ENCODE measurements around the gene MYO16.

Gene MYO16

DNA sequence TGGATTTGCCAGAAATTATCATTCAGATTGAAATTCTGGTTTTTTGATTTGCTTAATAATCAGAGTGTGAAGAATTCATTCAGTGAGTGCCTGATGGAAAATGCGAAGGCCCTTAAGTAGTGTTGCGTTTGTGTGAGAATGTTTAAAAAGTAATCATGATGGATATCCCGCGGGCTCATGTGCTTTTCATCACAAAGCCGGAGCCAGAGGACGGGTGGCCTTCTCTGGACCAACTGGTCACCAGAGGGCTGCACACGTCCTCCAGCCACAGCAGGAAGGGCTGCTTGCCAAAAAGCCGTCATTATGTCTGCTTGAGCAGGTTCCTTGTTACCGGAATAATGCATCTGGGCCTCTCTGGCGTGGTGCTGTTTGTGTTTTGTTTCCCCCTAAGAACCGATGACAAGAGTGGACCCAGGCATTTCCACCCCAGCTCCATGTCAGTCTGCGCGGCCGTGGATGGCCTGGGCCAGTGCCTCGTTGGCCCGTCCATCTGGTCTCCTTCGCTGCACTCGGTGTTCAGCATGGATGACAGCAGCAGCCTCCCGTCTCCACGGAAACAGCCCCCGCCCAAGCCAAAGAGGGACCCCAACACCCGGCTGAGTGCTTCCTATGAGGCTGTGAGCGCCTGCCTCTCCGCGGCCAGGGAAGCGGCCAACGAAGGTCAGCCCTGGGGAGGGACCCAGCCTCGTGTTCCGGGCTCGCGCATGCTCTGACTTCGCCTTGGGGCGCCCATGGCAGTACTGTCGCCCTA lies 497.7 kb downstream of the MYO16 start:
- DNase-seq (ENCODE audit: low spot score) = peak; percentile 24

- DNase-seq (ENCODE audit: low spot score) = no peak
These were observed 498.7 kb downstream of the MYO16 start for GRCh38 chr13:109128121-109128520.

GRCh38 chr13:109130093-109130835 lies 500.9 kb downstream of the MYO16 start:
- peak; percentile 36 for DNase-seq (ENCODE audit: low spot score)

DNA sequence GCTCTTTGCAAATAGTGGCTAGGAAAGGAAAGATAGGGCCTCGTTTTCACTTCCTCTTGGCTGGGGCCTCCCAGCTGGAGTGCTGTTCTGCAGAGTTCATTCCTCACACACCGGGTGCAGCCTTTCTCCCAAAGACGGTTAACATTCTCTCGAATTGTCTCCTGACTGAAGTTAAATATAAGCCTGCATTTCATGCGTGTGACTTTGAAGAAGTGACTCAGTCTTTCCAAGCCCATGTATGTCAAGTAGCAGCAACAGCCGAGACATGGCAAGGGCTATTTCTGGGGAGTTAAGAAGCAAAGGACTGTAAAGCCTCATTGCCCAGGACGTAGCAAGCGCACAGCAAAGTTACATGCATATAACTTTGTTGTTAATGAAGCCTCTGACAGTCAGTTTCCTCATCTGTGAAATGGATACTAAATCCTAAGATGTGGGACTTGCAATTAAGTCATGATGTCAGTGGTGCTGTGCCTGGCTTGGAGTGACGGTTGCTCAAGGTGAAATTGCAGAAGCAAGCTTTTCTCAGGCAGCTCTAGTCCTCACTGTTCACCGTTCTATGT lies 502.4 kb downstream of the MYO16 start:
- DNase-seq (ENCODE audit: low spot score) = no peak

GRCh38 chr13:109135018-109135417 lies 505.6 kb downstream of the MYO16 start:
- DNase-seq (ENCODE audit: low spot score) = no peak

DNA sequence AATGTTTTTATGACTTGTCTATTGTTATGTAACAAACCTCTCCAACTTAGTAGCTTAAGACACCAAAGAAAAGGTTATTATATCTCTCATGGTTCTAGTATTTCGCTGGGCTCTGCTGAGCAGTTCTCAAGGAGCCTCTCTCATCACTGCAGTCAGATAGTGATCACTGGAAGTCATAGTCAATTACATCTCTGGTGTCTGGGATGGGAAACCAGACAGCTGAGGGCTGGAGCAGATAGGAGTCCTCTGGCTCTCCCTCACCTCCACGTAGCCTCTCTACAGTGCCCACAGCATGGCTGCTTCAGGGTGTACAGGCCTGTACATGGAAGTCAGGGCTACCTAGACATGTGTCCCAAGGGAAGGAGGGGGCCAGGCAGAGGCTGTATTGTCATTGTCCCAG lies 507.5 kb downstream of the MYO16 start:
- no peak for DNase-seq (ENCODE audit: low spot score)

- DNase-seq (ENCODE audit: low spot score) = no peak
These were observed 509.9 kb downstream of the MYO16 start for GRCh38 chr13:109139346-109139745.

GRCh38 chr13:109140054-109140453 lies 510.6 kb downstream of the MYO16 start:
- no peak for DNase-seq (ENCODE audit: low spot score)

DNA sequence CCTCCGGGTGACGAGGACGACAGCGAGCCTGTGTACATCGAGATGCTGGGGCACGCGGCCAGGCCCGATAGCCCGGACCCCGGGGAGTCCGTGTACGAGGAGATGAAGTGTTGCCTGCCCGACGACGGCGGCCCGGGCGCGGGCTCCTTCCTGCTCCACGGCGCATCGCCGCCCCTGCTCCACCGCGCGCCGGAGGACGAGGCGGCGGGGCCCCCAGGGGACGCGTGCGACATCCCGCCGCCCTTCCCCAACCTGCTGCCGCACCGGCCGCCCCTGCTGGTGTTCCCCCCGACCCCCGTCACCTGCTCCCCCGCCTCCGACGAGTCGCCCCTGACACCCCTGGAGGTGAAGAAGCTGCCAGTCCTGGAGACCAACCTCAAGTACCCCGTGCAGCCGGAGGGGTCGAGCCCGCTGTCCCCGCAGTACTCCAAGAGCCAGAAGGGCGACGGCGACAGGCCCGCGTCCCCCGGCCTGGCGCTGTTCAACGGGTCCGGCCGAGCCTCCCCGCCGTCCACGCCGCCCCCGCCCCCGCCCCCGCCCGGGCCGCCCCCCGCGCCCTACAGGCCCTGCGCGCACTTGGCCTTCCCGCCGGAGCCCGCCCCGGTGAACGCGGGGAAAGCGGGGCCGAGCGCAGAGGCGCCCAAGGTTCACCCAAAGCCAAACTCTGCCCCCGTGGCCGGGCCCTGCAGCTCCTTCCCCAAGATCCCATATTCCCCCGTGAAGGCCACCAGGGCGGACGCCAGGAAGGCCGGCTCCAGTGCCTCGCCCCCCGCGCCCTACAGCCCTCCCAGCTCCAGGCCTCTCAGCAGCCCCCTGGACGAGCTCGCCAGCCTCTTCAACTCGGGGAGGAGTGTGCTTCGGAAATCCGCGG lies 511.3 kb downstream of the MYO16 start:
- DNase-seq (ENCODE audit: low spot score) = no peak

DNA sequence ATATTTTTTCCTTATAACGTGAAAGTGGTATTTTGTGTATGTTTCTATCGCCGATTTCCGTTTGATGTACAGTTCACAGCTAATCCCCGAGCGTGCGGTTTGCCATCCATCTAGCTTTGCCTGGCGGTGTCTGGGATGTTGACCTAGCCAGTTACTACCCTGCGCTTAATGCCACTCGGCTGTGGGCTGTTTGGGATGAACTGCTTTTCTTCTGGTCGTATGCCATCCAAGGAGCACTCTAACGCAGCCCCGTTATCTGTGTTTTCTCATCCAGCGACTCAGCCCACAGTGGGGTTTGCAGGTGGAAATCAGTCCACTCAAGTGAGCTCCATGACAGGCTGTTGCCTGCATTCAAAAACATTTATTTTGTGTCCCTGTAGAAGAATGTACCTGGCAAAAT lies 512.3 kb downstream of the MYO16 start:
- no peak for DNase-seq (ENCODE audit: low spot score)

DNA sequence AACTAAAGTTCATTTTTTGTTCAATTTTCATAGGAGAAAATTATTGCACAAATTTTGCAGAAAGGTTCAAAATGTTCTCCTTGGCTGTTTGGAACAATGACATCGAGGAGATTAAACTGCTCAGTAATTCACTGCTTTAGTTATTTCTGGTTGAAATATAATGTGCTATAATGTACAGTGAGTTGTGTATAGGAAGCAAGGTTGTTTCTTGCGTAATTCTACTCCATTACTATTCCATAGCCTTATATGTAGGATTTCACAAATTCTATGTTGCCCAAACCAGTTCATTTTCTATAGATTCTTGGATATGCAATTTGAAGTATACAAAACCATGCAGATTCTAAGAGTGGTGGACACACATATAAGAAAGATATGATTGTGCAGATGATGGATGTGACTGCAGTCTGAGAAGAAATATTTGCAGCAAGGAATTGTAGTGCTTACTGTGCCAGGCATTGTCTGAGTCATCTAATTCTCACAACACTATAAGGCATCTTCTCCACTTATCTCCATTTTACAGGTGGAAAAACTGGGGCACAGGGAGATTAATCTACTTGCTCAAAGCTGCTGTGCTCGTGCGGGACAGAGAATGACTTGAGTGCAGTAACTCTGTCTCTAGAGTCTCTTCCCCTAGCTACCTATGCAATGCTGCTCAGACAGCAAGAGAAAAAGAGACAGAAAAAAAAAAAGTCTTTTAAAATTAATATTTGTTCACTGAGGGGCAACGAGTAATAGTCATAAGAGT lies 515.5 kb downstream of the MYO16 start:
- no peak for DNase-seq (ENCODE audit: low spot score)

DNA sequence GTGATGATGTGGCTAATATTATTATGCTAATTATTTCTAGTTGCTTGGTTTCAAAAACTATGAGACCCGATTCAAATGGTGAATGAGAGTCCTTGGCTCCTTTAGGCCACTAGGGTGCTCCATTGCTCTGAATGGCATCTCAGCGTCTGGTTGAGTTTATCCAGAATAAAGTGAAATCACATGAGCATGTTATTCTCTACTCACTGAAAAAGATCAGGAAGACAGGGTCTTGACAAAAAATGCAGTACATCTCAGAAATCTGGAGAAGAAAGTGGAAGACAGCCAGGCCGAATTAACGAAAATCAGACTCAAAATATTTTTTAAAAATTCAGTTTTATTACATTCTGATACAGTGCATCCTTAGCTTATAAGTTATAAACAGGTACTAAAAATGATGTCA lies 516.2 kb downstream of the MYO16 start:
- DNase-seq (ENCODE audit: low spot score) = peak; percentile 45

GRCh38 chr13:109146393-109146792 lies 517.0 kb downstream of the MYO16 start:
- no peak for DNase-seq (ENCODE audit: low spot score)

GRCh38 chr13:109146912-109147647 lies 517.7 kb downstream of the MYO16 start:
- DNase-seq (ENCODE audit: low spot score) = no peak

- DNase-seq (ENCODE audit: low spot score) = no peak
These were observed 518.8 kb downstream of the MYO16 start for GRCh38 chr13:109148243-109148642.

GRCh38 chr13:109150696-109151095 lies 521.3 kb downstream of the MYO16 start:
- DNase-seq (ENCODE audit: low spot score) = no peak

DNA sequence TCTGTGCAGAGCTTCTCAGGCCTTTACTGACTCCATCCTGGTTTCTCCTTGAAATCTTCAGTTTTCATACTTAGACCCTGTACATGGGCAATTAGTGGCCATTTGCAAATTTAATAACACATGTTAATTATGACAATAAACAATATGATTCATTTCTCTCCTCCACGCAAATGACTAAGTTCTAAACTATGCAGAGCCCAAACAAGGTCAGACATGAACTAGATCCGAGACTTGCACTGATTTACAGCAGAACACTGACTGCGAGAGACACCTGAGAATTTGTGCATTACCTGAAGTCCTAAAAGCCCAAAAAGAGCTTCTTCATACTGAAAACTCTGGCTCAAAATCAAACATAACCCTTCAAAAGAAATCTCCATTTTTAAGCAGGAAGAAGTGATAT lies 521.8 kb downstream of the MYO16 start:
- no peak for DNase-seq (ENCODE audit: low spot score)

DNA sequence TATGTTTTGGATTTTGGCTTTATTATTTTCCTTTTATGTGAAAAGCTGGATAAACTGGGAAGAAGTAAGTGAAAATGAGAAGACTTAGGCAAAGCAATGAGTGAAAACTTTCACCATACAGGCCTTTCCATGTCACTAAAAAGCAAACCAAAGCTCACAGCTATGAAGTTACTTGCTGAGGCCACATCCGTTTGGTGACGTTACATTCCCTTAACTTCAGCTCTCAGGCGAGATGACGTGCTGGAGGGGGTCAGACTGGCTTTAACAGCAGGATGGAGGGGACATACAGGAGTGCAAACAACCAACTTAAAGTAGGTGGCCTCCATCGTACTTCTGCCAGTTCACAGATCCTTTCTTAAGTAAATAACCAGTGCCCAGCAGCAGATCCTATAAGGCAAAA lies 522.3 kb downstream of the MYO16 start:
- DNase-seq (ENCODE audit: low spot score) = no peak

DNA sequence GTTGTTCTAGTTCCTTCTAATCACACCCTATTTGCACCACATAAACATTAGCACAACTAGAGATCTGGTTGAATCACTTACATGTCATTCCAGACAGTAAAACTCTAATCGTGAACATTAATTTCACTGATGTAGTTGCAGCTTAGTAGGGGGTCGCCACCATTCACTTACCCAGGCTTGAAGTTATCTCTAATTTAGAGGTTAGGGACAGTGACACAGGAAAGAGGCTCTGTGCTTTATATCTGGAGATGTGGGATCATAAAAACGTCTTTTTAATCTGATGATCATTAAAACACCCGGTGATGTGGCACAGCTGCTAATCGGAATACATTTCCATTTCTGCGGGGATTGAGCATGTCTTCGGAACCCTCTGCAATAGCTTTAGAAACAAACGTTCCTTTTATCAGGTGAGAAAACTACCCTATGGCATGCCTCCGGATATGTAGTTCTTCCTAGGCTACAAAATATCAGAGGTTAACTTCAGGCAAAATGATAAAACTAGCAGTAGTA lies 523.0 kb downstream of the MYO16 start:
- no peak for DNase-seq (ENCODE audit: low spot score)

- no peak for DNase-seq (ENCODE audit: low spot score)
These were observed 523.5 kb downstream of the MYO16 start for GRCh38 chr13:109152941-109153340.

- no peak for DNase-seq (ENCODE audit: low spot score)
These were observed 524.7 kb downstream of the MYO16 start for GRCh38 chr13:109154146-109154545.
